ENCODE measurements around the gene TUBB3.
A peak's percentile ranks its signal among the peaks of the same experiment; 100 is the strongest.
"Not testable (repeated sequence)": the region's sequence is repeated elsewhere in the genome, so short reads cannot be mapped to it uniquely, and the experiment has no call there.

TUBB3 gene

DNA sequence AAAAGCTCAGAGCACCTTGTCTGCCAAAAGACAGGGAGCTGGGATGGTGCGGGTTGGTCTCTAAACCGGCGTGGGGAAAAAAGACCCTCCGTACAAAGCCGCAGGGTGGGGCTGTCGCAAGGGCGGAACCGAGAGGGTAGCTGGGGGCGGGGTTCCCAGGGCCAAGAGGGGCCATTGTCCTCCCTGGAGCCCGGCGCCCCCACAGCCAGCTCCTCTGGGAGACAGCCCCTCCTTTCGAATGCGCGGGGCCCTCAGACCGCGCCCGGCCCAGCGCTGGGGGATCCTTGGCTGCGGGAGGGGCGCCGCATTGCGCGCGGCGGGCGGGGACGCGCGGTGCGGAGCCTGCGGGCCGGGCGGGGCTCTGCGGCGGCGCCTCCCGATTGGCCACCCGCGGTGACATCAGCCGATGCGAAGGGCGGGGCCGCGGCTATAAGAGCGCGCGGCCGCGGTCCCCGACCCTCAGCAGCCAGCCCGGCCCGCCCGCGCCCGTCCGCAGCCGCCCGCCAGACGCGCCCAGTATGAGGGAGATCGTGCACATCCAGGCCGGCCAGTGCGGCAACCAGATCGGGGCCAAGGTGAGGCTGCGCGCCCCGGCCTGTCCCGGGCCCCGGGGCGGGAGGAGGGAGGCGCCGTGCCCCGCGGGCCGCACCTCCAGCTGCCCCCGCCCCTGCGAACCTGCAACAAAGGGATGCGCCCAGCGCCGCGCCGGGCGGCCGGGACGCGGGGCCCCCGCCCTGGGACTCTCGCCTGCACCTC lies at the start of gene TUBB3:
Gene TUBB3 (plus strand): TSS at position 459 of the 756 bp plus-strand sequence. CDS start 60 bp downstream, at position 519.
- DNase-seq: peak; percentile 24 to 53

DNA sequence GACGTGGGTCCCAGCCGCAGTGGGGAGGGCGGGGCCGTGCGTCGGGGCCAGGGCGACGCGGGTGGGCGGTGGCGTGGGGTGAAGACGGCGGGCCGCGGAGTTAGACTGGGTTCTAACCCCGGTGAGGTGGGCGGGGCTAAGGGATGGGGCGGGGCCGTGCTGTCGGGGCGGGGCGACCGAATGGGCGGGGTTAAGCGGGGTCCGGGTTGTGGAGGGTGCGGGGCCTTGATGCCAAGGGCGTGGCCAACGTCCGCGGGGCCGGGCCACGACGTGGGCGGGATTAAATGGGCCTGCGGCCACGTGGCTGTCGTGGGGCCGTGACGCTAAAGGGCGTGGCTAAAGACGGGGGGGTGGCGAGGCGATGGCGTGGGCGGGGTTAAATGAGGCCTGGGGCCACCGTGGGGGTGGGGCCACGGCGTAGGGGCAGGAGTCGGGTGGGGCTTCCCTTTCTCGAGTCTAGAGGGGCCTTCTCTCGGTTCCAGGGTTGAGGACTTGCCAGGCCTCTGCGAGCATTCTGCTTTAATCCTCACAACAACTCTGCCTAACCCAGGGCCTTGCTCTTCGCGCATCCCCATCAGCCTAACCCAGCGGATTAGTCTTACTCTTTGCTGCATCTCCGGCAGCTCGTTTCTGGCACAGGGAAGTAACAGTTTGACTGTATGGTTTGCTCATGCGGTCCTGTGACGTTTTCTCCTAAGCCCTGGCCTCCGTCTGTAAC lies 49.0 kb upstream of the TUBB3 start:
- DNase-seq: peak; percentile 89 to 99

DNA sequence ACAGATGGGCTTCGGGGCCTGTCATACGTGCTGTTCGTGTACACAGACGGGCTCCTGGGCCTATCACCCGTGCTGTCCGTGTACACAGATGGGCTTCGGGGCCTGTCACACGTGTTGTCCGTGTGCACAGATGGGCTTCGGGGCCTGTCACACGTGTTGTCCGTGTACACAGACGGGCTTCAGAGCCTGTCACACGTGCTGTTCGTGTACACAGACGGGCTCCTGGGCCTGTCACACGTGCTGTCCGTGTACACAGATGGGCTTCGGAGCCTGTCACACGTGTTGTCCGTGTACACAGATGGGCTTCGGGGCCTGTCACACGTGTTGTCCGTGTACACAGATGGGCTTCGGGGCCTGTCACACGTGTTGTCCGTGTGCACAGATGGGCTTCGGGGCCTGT lies 44.0 kb upstream of the TUBB3 start:
- DNase-seq: not testable (repeated sequence)

DNA sequence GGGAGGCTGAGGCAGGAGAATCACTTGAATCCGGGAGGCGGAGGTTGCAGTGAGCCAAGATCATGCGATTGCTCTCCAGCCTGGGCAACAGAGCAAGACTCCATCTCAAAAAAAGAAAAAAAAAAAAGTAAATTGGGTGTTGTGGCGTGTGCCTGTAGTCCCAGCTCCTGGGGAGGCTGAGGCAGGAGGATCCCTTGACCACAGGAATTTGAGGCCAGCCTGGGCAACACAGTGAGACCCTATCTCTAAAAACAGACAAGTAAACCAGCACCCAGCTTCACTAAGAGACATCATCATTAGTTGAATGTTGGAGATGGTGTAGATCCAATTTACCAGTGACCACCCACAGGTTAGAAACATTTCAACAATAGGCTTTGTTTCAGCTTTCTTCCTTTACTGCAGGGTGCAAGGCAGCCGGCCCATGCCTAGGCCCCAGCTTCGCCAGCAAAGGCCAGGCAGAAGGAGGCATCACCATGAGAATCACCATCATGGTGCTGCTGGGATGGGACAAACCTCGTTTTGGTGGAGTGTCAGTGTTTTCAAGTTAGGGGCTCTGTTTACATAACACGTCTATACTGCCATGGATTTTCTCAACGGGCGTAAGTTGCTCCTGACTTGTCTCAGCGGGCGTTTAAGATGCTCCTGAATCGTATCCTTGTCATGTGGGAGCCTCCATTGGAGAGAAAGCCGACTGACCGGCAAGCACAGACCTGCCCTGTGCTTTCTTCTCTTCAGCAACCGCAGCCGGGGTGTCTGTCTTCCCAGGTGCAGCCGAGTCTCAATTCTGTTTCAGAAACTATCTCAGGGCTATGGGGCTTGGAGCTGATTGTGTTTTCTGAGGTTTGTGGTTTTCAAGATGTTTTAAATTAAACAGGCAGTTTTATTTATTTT lies 42.4 kb upstream of the TUBB3 start:
- DNase-seq: no peak

DNA sequence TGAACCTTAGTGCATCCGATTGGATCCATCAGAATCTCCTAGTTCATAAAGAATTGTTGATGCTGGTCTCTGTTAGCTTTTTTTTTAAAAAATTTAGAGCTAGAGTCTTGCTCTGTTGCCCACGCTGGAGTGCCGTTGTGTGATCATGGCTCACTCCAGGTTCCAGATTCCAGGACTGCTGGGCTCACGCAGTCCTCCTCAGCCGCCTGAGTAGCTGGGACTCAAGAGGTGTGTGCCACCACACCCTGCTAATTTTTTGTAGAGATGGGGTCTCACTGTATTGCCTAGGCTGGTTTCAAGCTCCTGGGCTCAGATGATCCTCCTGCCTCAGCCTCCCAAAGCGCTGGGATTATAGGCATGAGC lies 41.8 kb upstream of the TUBB3 start:
- DNase-seq: no peak

DNA sequence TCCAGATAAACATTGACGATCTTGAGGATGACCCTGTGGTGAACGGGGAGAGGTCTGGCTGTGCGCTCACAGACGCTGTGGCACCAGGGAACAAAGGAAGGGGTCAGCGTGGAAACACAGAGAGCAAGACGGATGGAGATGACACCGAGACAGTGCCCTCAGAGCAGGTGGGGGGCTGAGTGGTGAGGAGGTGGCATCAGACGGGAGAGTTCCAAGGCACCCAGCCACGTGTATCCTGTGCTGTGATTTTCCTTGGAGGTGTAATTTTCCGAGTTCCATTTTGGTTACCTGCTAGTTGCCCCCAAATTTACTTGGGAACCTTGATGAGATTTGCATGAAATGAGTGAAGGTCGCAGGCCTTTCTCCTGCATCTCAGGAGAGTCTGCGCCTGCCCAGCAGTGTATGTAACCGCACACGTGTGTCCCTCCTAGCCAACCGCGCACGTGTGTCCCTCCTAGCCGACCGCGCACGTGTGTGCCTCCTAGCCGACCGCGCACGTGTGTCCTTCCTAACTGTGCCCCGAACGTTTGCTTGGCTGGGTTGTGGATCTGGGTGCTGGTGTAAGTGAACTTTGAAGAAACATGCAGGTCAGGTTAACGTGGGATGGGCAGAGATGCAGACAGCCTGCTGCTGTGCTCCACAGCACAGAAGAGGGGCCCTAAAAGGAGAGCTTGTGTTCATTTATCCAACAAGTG lies 39.6 kb upstream of the TUBB3 start:
- no peak for DNase-seq

DNA sequence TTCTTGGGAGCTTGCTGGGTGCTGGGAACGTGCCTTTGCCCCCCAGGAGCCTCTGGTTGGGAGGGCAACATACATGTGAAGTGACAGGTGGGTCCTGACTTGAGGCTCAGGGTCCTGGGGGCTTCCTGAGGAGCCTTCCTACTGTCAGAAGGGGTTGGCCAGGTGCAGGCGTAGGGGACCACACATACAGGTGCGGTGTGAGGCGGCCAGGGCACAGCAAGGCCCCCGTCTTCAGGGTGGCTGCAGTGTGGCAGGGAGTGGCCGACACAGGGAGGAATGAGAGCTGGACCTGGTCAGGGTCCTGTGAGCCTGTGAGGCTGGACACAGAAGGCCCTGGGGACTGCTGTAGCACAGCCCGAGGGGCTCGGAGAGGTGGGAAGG lies 39.1 kb upstream of the TUBB3 start:
- no peak for DNase-seq

DNA sequence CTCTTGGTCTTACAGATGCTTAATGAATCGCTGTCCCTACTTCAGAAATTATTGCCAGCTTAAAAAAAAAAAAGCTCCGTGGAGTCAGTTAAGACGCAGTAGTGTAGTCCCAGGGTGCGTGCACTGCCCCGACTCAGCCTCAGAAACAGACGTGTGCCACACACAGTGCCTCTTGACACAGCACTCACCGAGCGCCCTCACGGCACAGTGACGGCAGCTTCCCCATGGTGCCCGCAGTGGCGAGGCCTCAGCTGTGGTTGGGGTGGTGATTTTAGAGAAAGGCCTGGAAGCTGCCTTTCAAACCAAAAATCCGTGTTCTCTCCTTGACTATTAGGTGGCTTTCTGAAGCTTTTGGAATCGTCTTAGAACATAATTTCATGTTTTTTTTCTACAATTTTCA lies 35.9 kb upstream of the TUBB3 start:
- no peak for DNase-seq

DNA sequence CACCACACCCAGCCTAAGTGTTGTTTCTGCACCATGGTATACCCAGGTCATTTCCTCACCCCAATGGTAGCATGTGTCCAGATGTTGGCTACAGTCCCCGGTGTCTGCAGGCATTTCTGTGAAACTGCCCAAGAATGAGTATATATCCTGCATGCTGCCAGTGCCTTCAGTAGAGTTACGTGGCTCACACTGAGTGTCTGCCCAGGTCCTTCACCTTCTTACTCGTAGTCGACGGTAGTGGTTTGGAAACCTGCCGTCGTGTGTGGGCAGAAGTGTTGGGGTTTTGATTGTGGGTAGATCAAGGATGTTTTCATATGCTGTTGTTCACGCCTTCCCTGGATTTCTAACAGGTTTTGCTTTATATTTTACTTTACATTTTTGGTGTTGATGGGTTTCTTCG lies 32.9 kb upstream of the TUBB3 start:
- no peak for DNase-seq

DNA sequence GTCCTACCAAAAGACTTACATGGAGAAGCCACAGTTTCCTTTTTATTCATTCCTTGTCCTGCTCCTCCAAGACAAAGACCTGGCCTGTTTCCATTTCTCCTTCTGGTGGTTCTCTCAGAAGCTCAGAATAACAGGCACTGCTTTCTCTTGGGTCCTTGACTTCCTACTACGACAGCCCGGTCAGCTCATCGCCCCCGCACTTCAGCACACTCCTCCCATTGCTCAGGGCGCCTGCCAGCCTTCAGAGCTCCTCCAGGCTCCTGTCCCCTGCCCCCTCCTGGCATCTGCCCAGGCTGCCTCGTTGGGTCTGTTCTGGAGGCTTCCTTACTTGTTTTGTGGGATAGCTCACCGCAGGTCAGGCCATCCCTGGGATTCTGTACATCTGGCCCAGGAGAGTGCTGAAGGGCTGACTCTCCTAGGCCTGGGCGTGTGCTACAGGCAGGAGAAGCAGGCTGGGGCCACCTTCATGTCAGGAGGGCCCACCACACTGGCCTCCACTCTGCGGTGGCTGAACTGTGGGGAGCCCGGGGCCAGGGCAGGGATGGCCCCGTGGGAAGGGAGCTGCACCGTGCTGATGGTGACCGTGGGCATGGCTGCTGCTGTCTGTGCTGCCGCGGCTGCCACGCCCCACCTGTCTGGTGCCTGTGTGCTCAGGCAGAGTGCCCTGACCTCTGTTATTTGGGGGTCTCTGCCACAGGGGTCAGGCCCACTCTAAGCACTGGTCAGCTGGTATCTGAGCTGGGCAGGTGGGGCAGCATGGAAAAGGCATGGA lies 32.1 kb upstream of the TUBB3 start:
- no peak for DNase-seq

DNA sequence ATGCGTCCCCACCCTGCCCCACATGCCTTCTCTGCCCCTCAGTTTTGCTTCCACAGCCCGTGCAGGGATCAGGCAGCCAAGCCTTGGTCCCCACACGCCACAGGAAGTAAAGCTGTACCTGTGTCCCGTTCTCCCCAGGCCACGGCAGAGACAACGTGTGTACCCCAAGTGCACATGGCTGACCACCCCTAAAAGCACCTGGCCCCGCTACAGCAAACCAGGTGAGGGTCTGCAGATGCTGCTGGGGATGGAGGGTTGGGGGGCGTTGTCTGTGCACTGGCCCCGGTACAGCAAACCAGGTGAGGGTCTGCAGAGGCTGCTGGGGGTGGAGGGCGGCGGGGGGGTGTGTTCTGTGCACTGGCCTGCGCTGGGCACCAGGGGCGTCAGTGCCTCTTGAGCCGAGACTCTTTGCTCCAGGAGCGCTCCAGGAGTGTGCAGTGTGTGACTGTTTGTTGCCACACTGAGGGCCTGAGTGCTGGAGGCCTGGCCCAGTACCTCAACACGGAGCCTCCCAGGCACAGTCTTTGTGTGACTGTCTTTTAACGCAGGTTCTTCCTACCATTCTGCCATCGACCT lies 31.0 kb upstream of the TUBB3 start:
- DNase-seq: no peak

DNA sequence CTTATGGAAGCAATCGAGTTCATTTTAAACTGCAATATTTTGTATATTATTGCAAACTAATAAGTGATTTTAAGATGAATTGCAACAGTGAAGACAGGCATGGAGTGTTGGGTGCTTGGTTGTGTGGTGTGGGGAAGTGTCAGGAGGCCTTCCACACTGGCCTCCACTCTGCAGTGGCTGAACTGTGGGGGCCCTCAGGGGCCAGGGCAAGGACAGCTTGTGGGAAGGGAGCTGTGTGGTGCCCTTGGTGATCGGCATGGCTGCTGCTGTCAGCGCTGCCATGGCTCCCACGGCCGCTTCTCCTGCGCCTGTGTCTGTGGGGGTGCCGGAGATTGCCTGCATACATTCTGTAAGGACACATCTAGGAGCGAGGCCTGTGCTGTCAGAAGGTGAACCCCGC lies 30.5 kb upstream of the TUBB3 start:
- no peak for DNase-seq

DNA sequence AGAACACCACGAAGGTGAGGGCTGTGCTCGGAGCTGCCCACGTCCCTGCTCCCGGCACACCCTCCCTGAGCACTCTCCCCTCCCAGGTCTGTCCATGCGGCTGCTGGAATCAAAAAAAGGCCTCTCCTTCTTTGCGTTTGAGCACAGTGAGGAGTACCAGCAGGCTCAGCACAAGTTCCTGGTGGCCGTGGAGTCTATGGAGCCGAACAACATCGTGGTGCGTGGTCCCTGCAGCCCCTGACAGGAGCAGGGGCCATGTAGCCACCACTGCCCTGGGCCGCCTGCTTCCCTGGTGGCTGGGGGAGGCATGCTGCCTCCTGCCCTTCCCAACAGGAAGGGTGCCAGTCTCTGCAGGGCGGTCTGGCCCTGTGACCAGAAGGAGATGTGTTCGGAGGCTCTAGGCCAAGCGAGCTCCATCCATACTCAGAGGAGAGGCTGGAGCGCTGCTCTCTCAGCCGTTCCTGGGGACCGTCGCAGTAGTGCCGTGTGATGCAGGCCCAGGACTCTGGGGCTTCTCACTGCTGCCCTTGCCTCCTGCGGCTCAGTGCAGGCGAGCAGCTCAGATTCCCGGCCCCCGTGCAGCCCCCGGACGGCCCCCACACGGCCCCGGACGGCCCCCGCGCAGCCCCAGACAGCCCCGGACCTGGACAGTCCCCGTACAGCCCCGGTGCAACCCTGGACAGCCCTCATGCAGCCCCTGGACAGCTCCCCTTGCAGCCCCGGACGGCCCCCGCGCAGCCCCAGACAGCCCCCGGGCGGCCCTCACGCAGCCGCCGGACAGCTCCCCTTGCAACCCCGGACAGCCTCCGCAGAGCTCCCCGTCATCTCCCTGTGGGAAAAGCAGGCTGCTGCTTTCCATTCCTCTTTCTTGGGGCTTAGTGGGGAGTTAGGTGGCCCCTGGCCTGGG lies 29.2 kb upstream of the TUBB3 start:
- no peak for DNase-seq

DNA sequence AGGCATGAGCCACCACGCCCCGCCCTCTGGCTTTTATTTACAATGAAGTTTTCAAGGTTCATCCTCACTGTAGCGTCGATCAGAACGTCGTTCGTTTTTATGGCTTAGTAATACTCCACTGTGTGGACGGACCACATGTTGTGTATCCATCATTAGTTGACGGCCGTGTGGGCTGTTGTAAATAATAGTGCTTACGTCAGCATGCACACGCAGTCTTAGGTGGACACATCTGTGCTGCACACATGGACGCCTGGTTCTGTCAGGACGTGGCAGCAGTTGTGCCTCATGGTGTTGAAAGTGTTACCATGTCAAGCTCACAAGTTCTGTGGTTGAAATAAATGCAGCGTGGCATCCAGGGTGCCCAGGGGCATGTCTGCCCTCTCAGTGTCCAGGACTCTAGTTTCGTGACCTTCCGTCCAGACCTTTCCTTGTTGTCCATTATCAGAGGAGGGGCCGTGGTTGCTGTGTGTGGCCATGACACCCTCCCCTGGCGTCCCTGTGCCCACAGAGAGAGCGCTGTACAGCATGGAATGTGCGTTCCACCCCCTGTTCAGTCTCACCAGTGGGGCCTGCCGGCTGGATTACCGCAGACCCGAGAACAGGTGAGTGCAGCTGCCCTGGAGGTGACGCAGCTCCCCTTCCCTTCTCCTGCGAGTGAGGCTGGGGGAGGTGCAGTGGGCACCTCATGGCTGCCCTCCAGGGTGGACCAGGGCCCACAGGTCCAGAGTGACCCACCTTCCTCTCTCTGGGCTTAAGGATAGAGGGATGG lies 27.5 kb upstream of the TUBB3 start:
- no peak for DNase-seq

DNA sequence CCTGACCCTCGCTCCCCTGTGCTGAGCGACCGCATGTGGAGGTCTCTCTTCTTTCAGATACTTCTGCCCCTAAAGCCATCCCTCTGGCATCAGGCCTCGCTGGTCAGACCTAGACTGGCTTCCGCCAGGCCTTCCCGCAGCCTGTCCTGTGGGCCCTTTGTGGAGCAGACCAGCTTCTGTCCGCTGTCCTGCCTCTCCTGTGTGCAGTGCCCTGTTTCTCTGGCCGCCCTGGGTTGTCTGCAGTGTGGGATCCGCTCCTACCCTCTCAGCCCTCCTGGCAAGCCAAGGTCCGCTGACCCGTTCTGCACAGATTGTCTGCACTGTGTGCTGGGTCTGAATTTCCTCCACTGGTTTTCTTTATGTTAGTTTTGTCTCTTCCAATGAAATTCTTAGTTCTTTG lies 25.9 kb upstream of the TUBB3 start:
- DNase-seq: no peak

DNA sequence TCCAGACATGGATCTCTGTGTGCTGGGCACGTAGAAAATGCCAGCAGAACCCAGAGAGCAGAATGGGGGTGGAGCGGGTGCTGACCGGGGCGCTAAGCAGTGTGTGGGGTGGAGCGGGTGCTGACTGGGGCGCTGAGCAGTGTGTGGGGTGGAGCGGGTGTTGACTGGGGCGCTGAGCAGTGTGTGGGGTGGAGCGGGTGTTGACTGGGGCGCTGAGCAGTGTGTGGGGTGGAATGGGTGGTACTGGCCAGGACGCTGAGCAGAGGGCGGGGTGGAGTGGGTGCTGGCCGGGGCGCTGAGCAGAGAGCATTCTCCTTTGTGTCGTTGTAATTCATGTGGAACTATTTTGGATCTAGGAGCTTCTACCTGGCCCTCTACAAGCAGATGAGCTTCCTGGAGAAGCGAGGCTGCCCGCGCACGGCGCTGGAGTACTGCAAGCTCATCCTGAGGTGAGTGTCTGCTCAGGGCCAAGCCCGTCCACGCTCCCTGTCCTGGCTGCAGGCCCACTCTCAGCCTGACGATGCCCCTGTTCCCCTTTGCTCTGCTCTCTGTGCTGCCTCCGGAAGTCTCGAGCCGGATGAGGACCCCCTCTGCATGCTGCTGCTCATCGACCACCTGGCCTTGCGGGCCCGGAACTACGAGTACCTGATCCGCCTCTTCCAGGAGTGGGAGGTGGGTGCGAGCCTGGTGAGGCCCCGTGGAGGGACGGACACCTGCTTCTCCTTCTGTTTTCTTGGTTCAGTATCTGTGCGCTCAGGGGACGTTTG lies 24.8 kb upstream of the TUBB3 start:
- no peak for DNase-seq

DNA sequence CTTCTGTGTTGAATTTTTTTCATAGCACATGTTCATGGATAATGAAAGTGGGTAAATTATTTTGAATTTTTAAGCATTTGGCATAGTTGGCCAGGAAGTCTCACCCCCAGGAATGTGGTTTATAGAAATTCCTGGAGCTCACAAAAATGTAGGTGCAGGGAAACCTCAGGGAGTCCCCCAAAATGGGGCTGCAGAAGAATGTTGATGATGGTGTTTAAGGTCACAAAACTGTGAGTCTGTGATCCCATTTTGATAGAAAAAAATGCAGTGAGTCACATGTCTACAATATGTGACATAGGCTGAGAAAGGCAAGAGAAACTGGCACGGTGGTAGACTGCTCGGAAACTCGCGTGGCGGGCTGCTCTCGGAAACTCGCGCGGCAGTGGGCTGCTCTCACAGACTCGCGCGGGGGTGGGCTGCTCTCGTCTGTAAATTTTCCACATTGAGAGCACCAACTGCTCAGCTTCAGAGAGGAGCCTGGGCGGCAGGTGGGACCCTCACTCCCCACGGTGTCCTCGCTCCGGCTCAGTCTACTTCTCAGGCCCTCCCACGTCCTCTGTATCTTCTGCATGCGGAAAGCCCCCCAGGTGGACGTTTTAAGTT lies 23.2 kb upstream of the TUBB3 start:
- DNase-seq: no peak

DNA sequence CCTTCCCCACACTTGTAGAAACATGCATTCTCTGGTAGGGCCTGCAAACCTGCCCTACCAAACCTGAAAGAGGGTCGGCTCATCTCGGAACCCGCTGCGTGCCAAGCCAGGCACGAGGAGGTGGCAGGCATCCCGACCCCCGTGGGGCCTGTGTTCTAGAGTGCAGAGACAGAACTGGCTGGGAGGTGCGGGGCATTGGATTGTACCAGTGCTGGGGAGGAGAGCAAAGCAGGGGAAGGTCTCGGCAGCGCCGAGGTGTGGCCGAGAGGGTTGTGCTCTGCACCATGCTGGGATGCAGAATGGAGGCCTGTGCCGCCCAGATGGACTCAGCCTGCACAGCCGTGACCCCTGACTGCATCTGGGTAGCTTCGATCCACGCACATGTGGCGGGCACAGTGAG lies 22.3 kb upstream of the TUBB3 start:
- no peak for DNase-seq

DNA sequence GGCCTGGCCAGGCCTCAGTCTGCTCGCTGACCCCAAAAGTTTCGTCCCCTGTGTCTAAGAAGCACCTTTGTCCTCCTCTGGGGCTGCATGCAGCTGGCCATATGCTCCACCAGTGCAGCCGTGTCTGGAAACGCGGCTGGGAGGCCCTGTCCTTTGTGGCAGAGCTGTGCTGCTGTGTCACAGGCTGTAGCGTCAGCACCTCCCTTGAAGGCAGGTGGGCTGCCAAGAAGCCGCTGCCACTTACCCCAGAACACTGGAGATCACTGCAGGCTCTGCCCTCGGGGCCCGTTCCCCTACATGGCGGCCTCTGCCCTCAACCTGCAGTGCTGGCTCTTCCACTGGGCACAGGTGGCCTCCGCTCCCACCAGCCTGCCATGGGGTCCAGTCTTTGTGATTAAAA lies 20.2 kb upstream of the TUBB3 start:
- DNase-seq: no peak

All from hippocampal formation (tissue), 2 donors.